LNCAP (cell line): Measurements from ENCODE around the gene NLGN2.
A peak's percentile ranks its signal among the peaks of the same experiment; 100 is the strongest.

Source experiments
- TF ChIP-seq, protein P1 (sequence below): fragments of 450-650 bp; IDR thresholded peaks from 2 replicates; pipeline ENCODE4 v1.5.1; 2017; ENCODE audit warnings: mild to moderate bottlenecking

The NLGN2 gene

DNA sequence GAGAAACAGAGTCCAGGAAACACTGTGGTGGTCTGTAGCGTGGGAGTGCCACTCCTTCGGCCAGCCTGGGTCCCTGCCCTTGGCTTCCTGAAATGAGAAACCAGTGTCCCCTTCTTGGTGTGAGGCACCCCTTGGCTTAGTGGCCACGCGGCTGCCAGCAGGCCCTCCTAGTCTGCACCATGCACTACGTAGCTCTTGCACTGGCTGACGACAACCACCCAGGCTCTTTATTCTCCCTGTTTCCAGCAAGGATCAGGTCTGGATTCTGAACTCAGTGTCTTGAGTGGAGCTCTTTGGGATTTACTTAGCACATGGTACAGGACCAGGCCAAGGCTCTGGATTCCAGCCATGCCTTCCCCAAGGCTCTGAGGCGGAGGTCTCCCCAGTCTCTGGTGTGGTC lies 19.9 kb downstream of the NLGN2 start:
- TF ChIP-seq, protein P1, sequence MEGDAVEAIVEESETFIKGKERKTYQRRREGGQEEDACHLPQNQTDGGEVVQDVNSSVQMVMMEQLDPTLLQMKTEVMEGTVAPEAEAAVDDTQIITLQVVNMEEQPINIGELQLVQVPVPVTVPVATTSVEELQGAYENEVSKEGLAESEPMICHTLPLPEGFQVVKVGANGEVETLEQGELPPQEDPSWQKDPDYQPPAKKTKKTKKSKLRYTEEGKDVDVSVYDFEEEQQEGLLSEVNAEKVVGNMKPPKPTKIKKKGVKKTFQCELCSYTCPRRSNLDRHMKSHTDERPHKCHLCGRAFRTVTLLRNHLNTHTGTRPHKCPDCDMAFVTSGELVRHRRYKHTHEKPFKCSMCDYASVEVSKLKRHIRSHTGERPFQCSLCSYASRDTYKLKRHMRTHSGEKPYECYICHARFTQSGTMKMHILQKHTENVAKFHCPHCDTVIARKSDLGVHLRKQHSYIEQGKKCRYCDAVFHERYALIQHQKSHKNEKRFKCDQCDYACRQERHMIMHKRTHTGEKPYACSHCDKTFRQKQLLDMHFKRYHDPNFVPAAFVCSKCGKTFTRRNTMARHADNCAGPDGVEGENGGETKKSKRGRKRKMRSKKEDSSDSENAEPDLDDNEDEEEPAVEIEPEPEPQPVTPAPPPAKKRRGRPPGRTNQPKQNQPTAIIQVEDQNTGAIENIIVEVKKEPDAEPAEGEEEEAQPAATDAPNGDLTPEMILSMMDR = no peak

DNA sequence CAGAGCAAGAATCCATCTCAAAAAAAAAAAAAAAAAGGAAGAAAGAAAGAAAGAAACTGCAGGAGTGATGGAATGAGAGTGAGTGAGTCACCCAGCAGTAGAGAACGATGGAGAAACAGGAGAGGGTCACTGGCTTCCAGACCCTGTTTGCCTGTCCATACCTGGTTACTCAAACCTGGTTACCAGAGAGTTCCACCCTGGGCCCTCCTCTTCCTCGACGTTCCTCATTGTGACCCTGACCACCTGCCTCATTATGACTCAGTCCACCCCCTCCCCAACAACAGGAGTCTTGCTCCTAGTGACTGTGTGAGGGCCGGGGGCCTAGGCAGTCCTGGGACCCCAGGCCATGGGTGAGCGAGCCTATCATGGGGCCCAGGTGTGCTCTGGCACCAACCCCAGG lies 20.9 kb downstream of the NLGN2 start, which contains the start of gene SPEM3:
TSS of gene SPEM3 (plus strand) at position 301 of the 400 bp plus-strand sequence. CDS start at position 347, 46 bp downstream.
- TF ChIP-seq, protein P1 = no peak

DNA sequence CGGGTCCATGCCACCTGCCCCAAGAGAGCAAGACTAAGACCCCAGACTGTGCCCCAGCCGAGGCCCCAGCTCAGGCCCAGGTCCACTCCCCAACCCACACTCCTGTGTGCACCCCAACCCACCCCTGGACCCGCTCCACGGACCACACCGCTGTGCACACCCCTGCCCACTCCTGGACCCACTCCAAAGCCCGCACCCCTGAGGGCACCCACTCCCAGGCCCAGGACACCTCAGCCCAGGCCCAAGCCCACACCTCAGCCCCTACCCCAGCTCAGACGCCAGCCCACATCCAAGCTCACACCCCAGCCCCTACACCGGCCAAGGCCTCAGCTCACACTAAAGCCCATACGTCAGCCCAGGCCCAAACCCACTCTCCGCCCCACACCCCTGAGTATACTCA lies 22.1 kb downstream of the NLGN2 start:
- TF ChIP-seq, protein P1 = no peak

DNA sequence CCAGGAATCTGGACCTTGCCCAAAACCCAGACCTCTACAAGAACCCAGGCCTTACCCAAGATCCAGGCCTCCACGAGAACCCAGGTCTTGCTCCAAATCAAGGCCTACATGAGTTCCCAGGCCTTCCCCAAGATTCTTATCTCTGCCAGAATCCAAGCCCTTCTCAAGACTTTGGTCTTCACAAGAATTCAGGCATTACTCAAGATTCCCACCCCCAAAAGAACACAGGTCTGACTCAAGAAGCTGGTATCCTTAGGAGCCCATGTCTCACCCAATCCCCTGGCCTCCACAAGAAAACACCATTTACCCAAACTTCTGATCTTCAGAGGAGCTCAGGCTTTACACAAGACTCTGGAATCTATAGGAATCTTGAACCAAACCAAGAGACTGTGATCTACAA lies 23.6 kb downstream of the NLGN2 start:
- TF ChIP-seq, protein P1 = no peak

DNA sequence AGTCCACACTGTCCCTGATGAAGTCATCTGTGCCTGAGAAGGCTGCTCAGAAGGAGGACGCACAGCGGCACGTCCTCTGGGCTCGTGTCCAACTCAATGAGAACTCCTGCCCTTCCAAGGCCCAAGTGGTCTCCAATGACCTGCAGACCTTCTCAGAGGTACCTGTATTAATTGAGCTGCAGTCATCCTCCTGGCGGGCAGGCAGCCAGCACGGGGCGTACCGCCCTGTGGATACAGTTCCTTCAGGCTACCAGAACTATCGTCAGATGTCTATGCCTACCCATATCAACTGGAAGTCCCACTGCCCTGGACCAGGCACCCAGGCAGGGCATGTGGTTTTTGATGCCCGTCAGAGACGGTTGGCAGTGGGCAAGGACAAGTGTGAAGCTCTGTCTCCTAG lies 24.7 kb downstream of the NLGN2 start:
- TF ChIP-seq, protein P1 = no peak

DNA sequence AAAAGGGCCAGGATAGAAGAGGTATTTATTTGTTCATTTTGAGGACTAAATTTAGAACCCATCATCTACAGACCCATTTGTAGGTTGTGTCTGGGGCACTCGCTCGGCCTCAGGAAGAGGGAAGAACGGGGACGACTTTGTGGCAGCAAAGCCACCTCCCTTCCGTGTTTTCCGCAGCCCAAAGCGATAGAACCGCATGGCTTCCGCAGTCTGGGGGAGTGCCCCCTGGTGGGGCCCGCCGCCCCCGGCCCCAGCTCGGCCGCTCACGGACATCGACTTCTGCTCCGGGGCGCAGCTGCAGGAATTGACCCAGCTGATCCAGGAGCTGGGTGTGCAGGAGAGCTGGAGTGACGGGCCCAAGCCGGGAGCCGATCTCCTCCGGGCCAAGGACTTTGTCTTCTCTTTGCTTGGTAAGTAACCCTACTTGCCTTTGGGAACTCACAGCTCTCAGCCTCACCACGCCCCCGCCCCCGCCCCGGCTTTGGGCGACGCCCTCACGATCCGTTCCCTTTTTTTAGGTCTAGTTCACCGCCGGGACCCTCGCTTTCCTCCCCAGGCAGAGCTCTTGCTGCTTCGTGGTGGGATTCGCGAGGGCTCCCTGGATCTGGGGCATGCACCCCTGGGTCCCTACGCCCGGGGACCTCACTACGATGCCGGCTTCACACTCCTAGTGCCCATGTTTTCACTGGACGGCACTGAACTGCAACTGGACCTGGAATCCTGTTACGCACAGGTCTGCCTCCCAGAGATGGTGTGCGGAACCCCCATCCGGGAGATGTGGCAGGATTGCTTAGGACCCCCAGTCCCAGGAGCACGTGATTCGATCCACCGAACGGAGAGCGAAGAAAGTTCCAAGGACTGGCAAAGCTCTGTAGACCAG lies 28.3 kb downstream of the NLGN2 start:
- TF ChIP-seq, protein P1 = no peak

DNA sequence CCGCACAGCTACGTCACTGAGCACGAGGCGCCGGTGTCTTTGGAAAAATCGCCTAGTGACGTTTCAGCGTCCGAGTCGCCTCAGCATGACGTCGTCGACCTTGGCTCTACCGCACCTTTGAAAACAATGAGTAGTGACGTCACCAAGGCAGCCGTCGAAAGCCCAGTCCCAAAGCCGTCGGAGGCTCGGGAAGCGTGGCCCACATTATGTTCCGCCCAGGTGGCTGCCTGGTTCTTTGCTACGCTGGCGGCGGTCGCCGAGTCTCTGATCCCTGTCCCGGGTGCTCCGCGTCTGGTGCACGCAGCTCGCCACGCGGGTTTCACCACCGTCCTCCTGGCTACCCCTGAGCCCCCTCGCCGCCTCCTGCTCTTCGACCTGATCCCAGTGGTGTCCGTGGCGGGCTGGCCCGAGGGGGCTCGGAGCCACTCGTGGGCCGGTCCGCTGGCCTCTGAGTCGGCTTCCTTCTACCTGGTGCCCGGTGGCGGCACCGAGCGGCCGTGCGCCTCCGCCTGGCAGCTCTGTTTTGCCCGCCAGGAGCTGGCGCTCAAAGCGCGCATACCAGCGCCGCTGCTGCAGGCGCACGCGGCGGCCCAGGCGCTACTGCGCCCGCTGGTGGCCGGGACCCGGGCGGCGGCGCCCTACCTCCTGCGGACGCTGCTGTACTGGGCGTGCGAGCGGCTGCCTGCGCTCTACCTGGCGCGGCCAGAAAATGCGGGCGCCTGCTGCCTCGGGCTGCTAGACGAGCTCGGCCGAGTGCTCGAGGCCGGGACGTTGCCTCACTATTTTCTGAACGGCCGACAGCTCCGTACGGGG lies 29.1 kb downstream of the NLGN2 start:
- TF ChIP-seq, protein P1 = peak; percentile 77
